GM19239 (cell line): ENCODE results near the gene WNT7B.

Source experiments
- DNase-seq: peaks from one replicate; pipeline ENCODE4 v3.0.0; 2011; ENCODE audit warnings: low spot score; ENCODE audit not compliant: insufficient read length
- FAIRE-seq: peaks from 2 replicates; lab custom pipeline; 2011; peaks lifted over from hg19 to GRCh38; lab: Jason Lieb, UNC

WNT7B gene

DNA sequence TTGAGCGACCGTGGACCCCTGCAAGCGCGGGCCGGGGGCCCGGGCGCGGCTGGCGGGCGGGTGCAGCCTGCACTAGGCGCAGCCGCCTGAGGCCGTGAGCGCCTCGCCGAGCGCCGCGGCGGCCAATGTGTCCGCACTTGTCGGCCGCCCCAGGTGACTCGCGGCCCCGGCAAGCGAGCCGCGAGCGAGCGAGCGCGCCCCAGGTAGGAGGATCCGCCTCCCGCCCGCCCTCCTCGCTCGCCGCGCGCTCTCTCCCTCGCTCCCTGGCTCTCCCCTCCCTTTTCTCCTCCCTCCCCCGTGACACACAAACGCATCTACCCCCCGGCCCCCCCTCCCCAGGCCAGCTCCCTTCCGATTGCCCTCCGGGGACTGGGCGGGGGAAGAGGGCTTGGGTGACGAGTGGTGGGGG is at the start of gene WNT7B:
Gene WNT7B (minus strand): TSS at position 160 of the 409 bp plus-strand sequence. CDS start 408 bp downstream, outside the sequence.
- DNase-seq (no peak), FAIRE-seq (no peak)

DNA sequence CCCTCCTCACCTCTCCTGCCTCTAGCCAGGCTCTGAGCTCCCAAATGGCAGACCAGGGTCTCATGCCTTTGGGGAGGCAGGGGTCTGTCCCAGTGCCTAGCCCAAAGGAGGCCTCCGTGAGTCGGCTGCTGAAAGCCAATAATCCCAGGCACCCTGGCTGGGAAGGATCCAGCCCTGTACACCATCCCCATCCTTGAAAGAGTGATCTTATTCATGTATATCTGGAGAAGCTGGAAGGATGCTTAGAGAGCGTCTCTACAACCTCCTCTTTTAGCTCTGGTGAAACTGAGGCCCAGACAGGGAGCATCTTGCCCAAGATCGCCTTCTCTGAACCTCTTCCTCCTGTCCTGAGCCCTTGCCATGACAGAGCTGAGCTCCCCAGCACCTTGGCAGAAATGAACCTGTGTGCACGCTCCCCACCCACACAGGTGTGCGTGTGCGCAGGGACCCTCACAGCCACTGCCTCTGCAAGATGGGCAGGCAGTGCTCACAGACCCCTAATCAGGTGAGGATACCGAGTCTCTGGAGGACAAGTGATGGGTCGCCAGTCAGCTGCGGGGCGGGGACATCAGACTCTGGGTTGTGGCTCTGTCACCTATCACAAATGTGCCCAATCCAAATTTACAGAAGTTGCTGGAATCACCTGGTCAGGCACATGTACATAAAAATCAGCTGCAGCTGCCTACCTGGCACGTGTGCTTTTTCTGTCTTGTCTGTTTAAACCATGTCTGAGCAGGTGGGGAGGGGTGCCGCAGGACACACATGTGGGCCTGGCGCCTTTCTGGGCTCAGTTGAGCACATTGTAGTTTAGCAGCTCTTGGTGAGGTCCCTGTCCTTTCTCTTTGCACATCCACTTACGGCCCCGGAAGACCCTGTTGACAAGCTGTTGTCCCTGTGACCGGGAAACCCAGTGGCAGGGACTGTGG is 49.3 kb upstream of the WNT7B start:
- FAIRE-seq: no peak
- DNase-seq: no peak

DNA sequence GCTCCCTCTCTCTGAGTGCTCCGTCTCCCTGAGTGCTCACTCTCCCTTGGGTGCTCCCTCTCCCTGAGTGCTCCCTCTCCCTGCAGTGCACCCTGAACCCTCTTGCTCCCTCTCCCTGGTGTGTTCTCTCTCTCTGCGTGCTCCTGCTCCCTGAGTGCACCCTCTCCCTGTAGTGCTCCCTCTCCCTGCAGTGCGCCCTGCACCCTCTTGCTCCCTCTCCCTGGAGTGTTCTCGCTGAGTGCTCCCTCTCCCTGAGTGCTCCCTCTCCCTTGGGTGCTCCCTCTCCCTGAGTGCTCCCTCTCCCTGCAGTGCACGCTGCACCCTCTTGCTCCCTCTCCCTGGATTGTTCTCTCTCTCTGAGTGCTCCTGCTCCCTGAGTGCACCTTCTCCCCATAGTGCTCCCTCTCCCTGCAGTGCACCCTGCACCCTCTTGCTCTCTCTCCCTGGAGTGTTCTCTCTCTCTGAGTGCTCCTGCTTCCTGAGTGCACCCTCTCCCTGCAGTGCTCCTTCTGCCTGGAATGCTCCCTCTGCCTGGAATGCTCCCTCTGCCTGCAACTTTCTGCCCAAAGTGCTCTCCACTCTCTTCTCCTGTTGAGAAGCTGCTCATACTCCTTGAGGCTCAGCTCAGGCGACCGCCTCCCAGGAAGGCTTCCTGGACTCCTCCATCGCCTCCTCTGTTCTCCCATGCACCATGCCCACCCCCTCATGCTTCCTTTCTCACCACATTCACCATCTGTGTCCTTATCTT is 48.4 kb upstream of the WNT7B start:
- FAIRE-seq: no peak

DNA sequence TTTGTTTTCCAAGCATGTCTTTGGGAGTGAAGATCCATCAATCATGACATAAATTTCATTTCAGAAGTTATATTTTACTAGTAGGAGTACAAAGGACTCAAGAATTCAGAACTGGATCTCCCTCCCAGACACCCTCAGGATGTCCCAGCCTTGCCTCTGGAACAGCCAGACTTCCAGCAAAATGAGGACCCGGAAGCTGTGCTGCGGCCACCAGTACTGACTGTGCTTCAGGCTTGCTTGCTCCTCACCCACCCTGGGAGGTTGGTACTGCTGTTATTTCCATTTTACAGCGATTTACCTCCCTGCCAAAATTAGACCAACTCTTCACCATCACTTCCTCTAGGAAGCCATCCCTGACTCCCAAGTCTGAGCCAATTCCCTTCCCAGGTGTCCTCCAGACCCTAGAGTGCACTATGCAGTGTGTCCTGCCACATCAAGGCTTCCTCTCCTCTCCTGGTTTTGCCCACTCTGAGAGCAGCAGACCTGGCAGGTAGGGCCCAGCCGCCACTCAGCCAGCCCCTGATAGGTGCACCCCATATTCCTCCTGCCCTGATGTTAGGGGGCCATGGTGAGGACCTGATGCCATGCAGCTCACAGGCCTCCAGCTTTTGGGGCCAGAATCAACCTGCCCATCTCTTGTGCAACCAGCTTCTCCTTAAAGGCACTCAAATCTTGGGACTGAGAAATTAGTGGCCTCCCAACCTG is 47.3 kb upstream of the WNT7B start:
- DNase-seq (no peak), FAIRE-seq (no peak)

More for the DNA sequence above, 48.4 kb upstream of the WNT7B start:
- DNase-seq: no peak

DNA sequence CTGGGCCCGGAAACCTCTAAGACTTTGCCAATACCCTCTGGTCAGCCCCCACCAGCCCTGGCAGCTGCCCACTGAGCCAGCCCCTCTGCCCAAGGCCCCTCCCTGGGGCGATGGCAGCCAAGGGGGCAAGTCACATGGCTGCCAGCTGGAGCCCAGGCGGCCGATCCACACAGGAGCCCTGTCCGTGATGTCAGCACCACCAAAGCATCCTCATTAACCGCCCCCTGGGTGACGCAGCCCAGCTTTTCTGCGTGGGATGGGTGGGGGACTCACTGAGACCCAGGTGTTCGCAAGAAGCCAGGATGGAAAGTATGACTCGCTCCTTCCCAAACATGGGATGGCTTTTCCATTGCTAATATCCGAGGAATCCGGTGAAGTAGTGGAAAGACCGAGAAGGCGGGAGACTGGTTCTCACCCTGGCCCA is 46.6 kb upstream of the WNT7B start:
- FAIRE-seq (no peak), DNase-seq (no peak)

DNA sequence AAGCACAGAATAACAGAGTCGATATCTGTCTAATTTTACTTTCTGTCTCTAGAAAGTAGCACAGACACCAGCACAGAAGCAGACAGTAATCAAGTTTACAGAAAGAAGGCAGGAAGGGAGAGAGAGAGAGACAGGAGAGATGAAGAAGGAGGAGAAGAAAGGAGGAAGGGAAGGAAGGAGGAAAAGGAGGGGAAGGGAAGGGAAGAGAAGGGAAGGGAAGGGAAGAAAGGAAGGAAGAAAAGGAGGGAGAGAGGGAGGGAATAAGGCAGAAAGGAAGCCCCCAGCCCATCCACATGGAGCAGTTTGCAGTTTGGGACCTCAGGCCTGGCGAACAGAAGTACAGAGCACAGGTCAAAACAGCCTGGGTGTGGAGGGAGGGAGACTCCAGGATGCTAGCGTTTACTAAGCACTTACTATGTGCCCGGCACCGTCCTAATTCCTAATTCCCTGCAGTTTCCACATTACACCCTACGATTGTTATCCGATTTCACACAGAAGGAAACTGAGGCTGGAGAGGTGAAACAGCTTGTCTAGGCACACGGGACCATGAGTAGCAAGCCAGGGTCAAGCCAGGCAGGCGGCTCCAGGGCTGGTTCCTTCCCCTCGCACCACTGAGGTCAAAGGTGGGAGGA is 46.0 kb upstream of the WNT7B start:
- FAIRE-seq (no peak), DNase-seq (no peak)

DNA sequence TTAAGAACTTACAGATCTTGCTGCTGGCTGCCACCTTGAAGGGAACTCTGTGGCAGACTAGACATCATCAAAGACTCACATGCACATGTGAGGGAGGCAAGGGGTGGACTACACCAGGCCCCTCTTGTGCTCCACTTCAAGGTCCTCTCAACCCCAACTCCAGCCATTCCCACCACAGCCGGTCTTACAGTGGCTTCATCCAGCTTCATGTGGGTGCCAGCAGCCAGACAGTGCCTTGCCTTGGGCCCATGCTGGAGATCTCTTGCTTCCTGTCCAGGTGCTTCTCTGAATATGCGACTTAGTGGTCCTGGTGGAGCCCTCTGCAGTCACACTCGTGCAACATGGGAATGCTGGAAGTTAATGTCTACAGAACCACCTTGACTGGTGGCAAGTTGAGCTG is 44.6 kb upstream of the WNT7B start:
- FAIRE-seq (no peak), DNase-seq (no peak)

DNA sequence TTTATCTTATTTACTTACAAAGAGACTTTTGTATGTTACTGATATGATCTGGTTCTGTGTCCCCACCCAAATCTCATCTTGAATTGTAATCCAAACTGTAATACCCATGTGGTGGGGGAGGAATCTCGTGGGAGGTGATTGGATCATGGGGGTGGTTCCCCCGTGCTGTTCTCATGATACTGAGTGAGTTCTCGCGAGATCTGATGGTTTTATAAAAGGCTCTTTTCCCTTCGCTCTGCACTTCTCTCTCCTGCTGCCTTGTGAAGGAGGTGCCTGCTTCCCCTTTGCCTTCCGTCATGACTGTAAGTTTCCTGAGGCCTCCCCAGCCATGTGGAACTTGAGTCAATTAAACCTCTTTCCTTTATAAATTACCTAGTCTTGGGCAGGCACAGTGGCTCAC is 42.4 kb upstream of the WNT7B start:
- no peak for DNase-seq
- FAIRE-seq: no peak

DNA sequence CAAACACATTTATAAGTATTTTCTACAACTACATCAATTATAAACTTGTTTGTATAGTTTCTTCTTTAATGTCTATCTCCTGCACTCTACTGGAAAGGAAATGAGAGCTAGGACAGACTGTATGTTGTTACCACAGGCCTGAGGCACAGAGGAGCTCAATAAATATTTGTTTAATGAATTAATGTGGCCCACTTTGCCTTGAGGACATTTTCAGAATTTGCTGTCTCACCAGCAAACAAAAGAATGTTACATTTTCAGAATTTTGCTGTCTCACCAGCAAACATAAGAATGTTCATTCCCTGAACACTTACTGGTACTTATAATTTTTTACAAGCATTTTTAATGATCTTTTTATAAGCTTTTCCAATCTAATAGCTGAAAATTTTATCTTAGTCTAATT is 41.9 kb upstream of the WNT7B start:
- no peak for FAIRE-seq
- DNase-seq: no peak

DNA sequence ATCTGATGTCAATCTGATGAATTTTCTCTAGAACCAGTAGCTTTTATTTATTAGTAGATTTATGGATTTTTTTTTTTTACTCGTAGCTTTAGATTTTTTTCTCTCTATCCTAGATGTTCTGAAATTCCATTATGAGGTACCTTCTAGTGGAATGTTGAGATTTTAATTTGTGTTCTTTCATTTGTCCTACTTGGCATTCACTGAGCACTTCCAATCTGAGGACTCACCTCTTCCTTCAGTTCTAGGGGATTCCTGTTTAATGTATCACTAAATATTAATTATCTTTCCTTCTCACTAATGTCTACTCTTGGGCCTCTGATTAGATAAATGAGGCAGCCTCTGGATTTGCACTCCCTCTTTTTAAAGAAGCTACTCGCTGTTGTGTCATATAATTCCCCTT is 40.2 kb upstream of the WNT7B start:
- FAIRE-seq (no peak), DNase-seq (no peak)

DNA sequence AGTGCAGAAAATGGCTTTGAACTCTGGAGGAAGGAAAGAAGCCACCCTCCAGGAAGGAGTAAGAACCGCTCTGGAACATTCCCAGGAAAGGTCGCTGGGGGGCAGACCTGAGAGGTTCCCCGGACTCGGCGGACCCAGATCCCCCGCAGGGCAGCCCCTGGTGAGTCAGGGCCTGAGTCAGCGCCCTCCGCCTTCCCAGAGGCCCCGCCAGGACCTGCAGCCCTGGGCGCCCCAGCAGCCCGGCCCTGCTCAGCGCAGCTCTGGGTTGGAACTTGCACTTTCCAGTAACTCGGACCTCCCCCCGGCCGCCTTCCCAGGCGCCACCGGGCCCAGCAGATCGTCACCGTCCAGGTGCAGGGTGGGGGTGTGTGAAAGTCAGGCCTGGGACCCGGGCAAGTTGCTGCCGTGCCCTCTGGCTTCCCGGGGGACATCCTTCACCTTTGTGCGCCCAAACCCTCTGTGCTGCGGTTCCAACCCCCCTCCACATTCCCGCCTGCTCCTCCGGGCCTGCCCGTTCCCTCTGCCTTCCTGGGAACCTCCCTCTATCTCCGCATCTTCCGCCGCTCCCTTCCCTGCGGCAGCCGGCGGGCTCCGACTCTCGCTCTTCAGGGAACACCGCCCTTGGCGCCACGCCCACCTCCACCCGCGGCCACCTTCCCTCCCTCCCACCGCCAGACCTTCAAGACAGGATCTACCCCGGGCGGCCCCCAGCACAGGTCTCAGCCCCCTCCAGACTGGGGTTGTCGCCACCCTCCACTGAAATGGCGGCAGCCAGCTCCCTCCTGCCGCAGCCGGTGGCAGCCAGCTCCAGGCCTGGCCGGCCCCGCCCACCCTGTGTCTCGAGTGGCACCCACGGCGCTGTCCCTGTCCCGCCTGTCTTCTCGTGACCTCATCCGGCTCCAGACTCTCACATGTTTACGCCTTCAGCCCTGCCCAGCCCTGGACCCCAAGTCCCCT is 36.8 kb upstream of the WNT7B start:
- DNase-seq (peak; percentile 89), FAIRE-seq (peak; percentile 90)

DNA sequence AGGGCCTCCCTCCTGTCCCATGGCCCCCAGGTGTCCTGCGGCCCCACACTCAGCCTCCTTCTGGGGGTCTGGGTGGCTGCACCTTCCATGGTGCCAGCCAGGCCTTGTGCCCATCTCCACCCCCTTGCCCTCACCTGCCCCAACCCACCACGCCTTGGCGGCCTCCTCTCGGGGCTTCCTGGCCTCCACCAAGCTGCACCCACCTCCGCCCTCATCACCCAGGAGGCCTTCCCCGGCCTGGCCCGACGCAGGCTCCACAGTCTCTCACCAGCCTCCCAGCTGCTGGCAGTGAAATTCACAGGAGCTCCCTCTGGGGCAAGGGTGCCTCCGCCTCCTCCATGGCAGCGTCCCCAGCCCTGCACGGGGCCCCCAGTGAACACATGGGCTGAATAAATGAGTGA is 35.9 kb upstream of the WNT7B start:
- FAIRE-seq: no peak
- no peak for DNase-seq

DNA sequence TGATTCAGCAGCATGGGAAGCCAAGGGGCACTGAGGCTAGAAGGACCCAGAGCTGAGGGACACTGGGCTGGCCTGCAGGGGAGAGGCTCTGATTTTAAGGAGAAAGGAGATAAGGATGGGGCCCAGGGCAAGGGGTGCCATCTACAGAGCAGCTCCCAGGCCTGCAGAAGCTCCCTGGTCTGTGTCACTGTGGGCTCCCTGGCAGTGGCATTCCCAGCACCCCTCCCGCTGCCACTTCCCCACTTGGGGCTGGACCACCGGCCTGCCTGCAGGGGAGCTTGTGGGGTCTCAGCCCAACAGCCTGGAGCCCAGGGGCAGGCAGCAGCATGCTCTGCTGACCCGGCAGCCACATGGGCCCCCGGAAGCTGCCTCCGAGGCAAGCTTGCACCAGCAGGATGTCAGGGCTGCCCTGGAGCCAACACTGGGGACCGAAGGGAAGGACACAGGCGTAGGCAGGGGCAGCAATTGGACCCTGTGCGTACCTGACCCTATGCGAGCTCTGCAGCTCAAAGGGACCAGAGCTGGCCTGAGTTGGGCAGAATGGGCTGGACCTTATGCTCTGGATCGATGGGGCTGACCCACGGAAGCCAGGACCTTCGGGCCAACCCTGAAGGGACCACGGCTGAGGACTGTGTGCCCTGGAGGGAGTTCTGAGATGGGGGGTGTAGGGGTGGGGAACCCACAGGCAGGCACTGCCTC is 35.4 kb upstream of the WNT7B start:
- FAIRE-seq: no peak

DNA sequence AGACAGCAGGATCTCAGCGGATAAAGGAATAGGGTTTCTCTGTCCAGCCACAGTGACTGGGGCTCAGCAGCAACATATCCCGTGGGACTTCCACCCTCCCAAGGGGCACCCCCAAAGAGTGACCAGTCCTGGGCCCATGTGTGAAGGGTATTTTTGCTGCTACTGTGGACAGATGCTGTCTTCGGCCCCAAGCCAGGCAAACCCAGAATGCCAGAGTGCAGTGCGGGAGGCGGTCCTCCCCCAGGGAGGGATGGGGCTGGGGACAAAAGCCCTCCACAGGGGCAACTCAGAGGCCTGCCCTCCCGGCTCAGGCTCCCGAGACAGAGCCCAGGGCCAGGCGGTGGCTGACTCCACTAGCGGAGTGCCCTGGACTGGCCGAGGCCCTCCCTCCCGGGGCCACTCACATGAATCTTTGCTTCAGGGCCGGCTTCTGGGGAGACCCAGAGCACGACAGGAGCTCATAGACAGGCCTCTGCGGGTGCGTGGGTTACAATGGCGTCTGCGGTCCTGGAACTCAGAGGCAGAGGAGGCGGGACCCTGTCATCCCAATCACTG is 34.7 kb upstream of the WNT7B start:
- FAIRE-seq (no peak), DNase-seq (no peak)

More for the DNA sequence above, 35.4 kb upstream of the WNT7B start:
- DNase-seq: no peak

DNA sequence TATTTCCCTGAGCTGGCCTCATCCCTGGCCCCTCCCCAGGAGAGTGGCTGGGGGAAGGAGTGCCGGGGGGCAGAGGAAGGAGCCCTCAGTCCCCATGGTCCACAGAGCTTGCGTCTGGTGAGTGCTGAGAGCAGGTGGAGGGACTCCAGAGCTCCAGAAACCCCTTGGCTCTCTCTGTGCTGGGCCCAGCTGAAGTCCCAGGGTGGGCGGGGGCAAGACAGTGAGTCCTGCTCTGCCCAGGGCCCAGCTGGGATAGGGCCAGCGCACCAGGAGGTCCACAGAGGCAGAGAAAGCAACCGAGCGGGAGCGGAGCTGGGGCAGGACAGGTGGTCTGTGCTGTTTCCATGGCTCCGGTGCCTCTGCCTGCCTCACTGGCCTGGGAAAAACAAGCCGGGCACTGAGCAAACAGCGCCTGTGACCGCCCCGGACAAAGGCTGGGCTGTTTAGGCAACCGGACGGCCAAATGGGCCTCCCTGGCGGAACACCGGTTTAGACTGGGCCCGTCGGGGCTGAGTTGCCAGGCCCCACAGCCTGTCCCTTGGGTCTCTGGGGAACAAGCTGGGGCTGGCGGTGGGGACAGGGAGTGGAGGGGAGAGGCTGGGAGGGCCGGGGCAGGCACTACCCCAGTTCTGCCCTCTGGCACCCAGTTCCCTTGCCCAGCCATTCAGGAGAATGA is 34.1 kb upstream of the WNT7B start:
- DNase-seq: no peak
- FAIRE-seq: no peak

DNA sequence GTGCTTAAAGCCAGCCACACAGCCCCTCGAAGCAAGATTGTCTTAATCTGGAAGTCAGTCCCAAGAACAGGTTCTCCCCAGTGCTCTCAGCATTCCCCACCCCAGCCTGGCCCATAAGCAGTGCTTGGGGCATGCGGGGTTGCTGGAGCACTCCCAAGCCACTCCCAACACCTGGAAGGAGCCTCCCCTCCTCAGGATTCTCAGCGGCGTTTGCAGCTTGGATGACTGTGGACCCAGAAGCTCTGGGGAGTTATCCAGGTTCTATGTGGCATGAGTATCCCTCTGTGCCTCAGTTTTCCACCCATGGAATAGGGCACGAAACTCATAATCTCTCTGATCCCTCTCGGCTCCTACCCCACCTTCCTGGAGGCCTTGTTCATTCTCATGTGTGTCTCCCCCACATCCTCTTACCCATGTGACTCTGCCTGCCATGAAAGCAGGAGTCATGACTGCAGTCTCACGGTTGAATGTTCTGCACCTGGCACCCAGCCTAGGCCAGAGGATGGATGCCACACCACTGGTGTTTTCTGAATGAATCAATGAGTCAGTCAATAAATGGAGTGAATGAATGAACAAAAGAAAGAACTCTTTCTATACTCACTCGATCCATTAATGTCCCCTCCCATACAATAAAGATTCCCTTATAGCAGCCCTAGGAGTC is 33.4 kb upstream of the WNT7B start:
- FAIRE-seq: no peak
- no peak for DNase-seq

DNA sequence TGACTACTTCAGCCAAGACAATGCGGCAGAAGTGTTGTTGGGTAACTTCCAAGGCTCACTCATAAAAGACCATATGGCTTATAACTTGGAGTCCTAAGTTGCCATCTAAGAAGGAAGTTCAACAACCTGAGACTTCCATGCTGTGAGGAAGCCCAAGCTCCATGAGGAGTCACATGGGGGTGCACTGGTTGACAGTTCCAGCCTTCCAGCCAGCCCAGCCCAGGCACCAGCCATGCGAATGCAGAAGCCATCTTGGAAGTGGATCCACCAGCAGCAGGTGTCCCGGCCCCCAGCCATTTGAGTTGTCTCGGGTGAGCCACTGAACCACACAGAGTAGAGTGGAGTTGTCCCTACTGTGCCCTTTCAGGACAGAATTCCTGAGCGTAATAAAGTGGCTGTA is 32.8 kb upstream of the WNT7B start:
- no peak for FAIRE-seq

More for the DNA sequence above, 32.8 kb upstream of the WNT7B start:
- no peak for DNase-seq
